OCI-LY1 (cell line): ENCODE results near the gene TMEM26.

ENCODE experiments used
- EZH2 ChIP-seq: fragments of 200-600 bp; sonication (generic), shearing (Covaris generic); IDR thresholded peaks from 2 replicates; pipeline ENCODE4 v1.8.0; 2017; ENCODE audit warnings: borderline replicate concordance, mixed run types, mild to moderate bottlenecking, antibody characterized with exemption, low read length, moderate library complexity, mixed read lengths
- TF ChIP-seq, protein P1 (sequence below): fragments of 200-600 bp; sonication (generic), shearing (Covaris generic); IDR thresholded peaks from 2 replicates; pipeline ENCODE4 v1.5.1; 2017; ENCODE audit warnings: mild to moderate bottlenecking, antibody characterized with exemption, low read length, moderate library complexity, mixed read lengths

DNA sequence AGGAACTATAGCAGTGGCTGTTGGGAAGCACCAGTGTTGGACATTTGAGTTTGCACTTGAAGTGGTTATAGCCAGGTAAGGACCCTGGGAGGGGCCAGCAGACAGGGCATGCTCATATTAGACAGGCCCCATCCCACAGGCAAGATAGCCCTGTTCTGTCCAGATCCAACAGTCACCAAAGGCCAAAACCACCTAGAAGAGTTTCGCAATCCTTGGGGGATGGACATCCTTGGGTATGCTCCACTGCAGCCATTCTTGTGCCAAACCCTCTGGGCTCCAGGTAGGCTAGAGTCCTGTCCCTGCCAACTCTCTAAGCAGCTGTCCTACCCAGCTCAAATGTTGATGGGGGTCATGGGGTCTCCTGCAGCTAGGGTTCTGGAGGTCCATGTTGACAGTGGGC is 76.8 kb downstream of the TMEM26 start:
- TF ChIP-seq, protein P1, sequence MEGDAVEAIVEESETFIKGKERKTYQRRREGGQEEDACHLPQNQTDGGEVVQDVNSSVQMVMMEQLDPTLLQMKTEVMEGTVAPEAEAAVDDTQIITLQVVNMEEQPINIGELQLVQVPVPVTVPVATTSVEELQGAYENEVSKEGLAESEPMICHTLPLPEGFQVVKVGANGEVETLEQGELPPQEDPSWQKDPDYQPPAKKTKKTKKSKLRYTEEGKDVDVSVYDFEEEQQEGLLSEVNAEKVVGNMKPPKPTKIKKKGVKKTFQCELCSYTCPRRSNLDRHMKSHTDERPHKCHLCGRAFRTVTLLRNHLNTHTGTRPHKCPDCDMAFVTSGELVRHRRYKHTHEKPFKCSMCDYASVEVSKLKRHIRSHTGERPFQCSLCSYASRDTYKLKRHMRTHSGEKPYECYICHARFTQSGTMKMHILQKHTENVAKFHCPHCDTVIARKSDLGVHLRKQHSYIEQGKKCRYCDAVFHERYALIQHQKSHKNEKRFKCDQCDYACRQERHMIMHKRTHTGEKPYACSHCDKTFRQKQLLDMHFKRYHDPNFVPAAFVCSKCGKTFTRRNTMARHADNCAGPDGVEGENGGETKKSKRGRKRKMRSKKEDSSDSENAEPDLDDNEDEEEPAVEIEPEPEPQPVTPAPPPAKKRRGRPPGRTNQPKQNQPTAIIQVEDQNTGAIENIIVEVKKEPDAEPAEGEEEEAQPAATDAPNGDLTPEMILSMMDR = no peak
- TF ChIP-seq EZH2 = no peak
